IMR-90 (cell line): ENCODE results near the gene DPH7. TPM values are rescaled to one million over a fixed set of nuclear protein-coding genes. Genes with fewer than 3 reads are reported as not detected.
"Not testable (repeated sequence)": the region's sequence is repeated elsewhere in the genome, so short reads cannot be mapped to it uniquely, and the experiment has no call there.

Source experiments
- ATAC-seq: fragments of 200-7000 bp; cut with Tn5 transposase; 2 replicates; pipeline ENCODE4 v1.9.1; 2020; ENCODE audit warnings: low read depth, mild to moderate bottlenecking, moderate library complexity
- BruUV-seq: library from RNA; stranded (reverse); fragments of 400-500 nt; replicated peaks from 2 replicates; lab custom pipeline; 2021; lab: Mats Ljungman, UMichigan
- CTCF ChIA-PET: fragments of 300-600 bp; formaldehyde crosslinking; extraction: SDS; loops from one replicate; lab custom pipeline; 2021; ENCODE audit warnings: antibody characterized with exemption; lab: Yijun Ruan, JAX
- POLR2A ChIA-PET: fragments of 300-600 bp; sonication (Branson Sonifier 250); formaldehyde crosslinking; loops from one replicate; lab custom pipeline; 2022; ENCODE audit warnings: antibody characterized with exemption; ENCODE audit not compliant: unreplicated experiment; lab: Charles Lee
- DNase-seq: peaks from one replicate; pipeline ENCODE4 v3.0.0; 2013
- H2AFZ ChIP-seq: replicated peaks from 2 replicates; pipeline ENCODE3; 2013; ENCODE audit warnings: low read length, mild to moderate bottlenecking; ENCODE audit not compliant: poor library complexity
- H2AK5ac ChIP-seq: 2 replicates; pipeline ENCODE4 v1.6.1; 2013; ENCODE audit warnings: low read depth, low read length, inconsistent platforms
- H2AK9ac ChIP-seq: replicated peaks from 2 replicates; pipeline ENCODE3; 2013; ENCODE audit warnings: mild to moderate bottlenecking, low read depth, low read length, moderate library complexity; ENCODE audit not compliant: poor library complexity
- H2BK120ac ChIP-seq: 2 replicates; pipeline ENCODE4 v1.6.1; 2013; ENCODE audit warnings: low read depth, low read length, inconsistent platforms
- H2BK15ac ChIP-seq: 3 replicates; pipeline ENCODE4 v1.6.1; 2013; ENCODE audit warnings: low read depth, low read length, inconsistent platforms
- H2BK20ac ChIP-seq: 2 replicates; pipeline ENCODE4 v1.6.1; 2013; ENCODE audit warnings: low read depth, mild to moderate bottlenecking, inconsistent platforms, low read length, moderate library complexity
- H2BK5ac ChIP-seq: 2 replicates; pipeline ENCODE4 v1.6.1; 2013; ENCODE audit warnings: mild to moderate bottlenecking, low read depth, low read length, inconsistent platforms; ENCODE audit not compliant: poor library complexity, severe bottlenecking
- H3K14ac ChIP-seq: replicated peaks from 2 replicates; pipeline ENCODE4 v1.6.1; 2013; ENCODE audit warnings: low read depth, low read length, inconsistent platforms
- H3K18ac ChIP-seq: 2 replicates; pipeline ENCODE4 v1.6.1; 2013; ENCODE audit warnings: low read depth, low read length, control low read depth
- H3K23ac ChIP-seq: 2 replicates; pipeline ENCODE4 v1.6.1; 2013; ENCODE audit warnings: low read depth, low read length, inconsistent platforms
- H3K27ac ChIP-seq: 2 replicates; pipeline ENCODE4 v1.5.1; 2013; ENCODE audit warnings: mild to moderate bottlenecking, control low read depth, low read length; ENCODE audit not compliant: insufficient read depth
- H3K27me3 ChIP-seq: 2 replicates; pipeline ENCODE4 v1.6.1; 2013; ENCODE audit warnings: low read length; ENCODE audit not compliant: control insufficient read depth, insufficient read depth
- H3K36me3 ChIP-seq: 2 replicates; pipeline ENCODE4 v1.6.1; 2013; ENCODE audit warnings: low read length, mixed read lengths; ENCODE audit not compliant: control insufficient read depth, insufficient read depth
- H3K4ac ChIP-seq: 2 replicates; pipeline ENCODE4 v1.6.1; 2013; ENCODE audit warnings: low read depth, low read length, inconsistent platforms
- H3K4me1 ChIP-seq: 2 replicates; pipeline ENCODE4 v1.6.1; 2013; ENCODE audit warnings: low read length, mixed read lengths; ENCODE audit not compliant: control insufficient read depth, insufficient read depth
- H3K4me2 ChIP-seq: 2 replicates; pipeline ENCODE4 v1.6.1; 2013; ENCODE audit warnings: low read depth, mild to moderate bottlenecking, control low read depth, low read length, moderate library complexity
- H3K4me3 ChIP-seq: 2 replicates; pipeline ENCODE4 v1.5.1; 2013; ENCODE audit warnings: low read depth, mild to moderate bottlenecking, control low read depth, low read length, moderate library complexity; ENCODE audit not compliant: insufficient read depth
- H3K56ac ChIP-seq: 2 replicates; pipeline ENCODE4 v1.6.1; 2013; ENCODE audit warnings: low read length, inconsistent platforms; ENCODE audit not compliant: insufficient read depth; ENCODE audit errors: extremely low read depth
- H3K79me1 ChIP-seq, 2 experiments: 2 replicates each; pipeline ENCODE4 v1.6.1; 2013; ENCODE audit warnings: low read length in 2 of 2, inconsistent platforms in 1 of 2, low read depth in 1 of 2
- H3K9ac ChIP-seq: 2 replicates; pipeline ENCODE4 v1.6.1; 2013; ENCODE audit warnings: low read depth, low read length, control low read depth
- H3K9me1 ChIP-seq: 2 replicates; pipeline ENCODE4 v1.6.1; 2013; ENCODE audit warnings: low read length, inconsistent platforms; ENCODE audit not compliant: insufficient read depth
- H3K9me3 ChIP-seq: 2 replicates; pipeline ENCODE4 v1.6.1; 2013; ENCODE audit warnings: low read length; ENCODE audit not compliant: control insufficient read depth, insufficient read depth
- H4K20me1 ChIP-seq: 2 replicates; pipeline ENCODE4 v1.6.1; 2013; ENCODE audit warnings: low read length, inconsistent platforms; ENCODE audit not compliant: insufficient read depth
- H4K5ac ChIP-seq: 2 replicates; pipeline ENCODE4 v1.6.1; 2013; ENCODE audit warnings: mild to moderate bottlenecking, low read depth, low read length, control low read depth
- H4K8ac ChIP-seq, 2 experiments: 2 replicates each; pipeline ENCODE4 v1.6.1; 2013; ENCODE audit warnings: low read depth in 2 of 2, low read length in 2 of 2, control low read depth in 1 of 2, inconsistent platforms in 1 of 2
- H4K91ac ChIP-seq: 2 replicates; pipeline ENCODE4 v1.6.1; 2013; ENCODE audit warnings: low read depth, low read length, inconsistent platforms; ENCODE audit not compliant: insufficient read depth
- WGBS, 2 experiments: methylation state at CpG; one replicate each; pipeline versions ENCODE4 v1.1.5 to v1.1.7; 2013; ENCODE audit warnings: missing lambda C conversion rate in 2 of 2; ENCODE audit not compliant: insufficient read length in 1 of 2; ENCODE audit errors: extremely low coverage in 2 of 2; 5-methylcytosine and 5-hydroxymethylcytosine counted together
- dilution Hi-C: fragments of 300-500 bp; cut with HindIII; formaldehyde crosslinking; loops from one replicate; pipeline ENCODE4 v1.14.3; 2018; ENCODE audit warnings: low sequenced_read_pairs; ENCODE audit not compliant: unreplicated experiment
- in situ Hi-C: fragments of 300-500 bp; cut with MboI; formaldehyde crosslinking; loops from 3 replicates; pipeline ENCODE4 v1.14.3; 2019; ENCODE audit warnings: low sequenced_read_pairs, inconsistent platforms, mixed read lengths
- intact Hi-C: fragments of 100-400 bp; cut with micrococcal nuclease; formaldehyde crosslinking; loops from 2 replicates; pipeline ENCODE4 v1.10.0; 2022
- polyA plus RNA-seq, 3 experiments: library from polyadenylated mRNA; depleted of rRNA; stranded (reverse); fragments of >200 nt; gene quantifications; 2 replicates each; pipeline ENCODE4 v1.2.3, GENCODE V29; 2012; ENCODE audit warnings: low replicate concordance in 1 of 3
- total RNA-seq: library from RNA; depleted of rRNA; stranded (reverse); fragments of >200 nt; gene quantifications from 2 replicates; pipeline ENCODE4 v1.2.3, GENCODE V29; 2012

DPH7 gene
- total and polyA plus RNA-seq, 2 of the 4 experiments (the other 2 are of a cell fraction): 12.5 to 33.7 TPM

DNA sequence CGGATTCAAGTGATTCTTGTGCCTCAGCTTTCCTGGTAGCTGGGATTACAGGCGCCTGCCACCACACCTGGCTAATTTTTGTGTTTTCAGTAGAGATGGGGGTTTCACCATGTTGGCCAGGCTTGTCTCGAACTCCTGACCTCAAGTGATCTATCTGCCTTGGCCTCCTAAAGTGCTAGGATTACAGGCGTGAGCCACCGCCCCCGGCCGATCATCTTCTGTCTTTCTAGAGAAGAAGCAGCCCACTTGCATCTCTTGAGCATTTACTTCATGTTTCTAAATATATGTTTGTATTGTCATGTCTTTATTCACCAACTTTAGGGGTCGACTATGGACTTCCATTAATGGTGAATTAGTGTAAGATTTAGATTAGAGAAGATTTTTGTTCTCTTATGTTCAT lies 43.5 kb upstream of the DPH7 start:
- H3K36me3 ChIP-seq, dilution Hi-C loops, H2AFZ ChIP-seq, H2BK15ac ChIP-seq, H3K27ac ChIP-seq, POLR2A ChIA-PET, H4K91ac ChIP-seq, H3K9me3 ChIP-seq, intact Hi-C loops, CTCF ChIA-PET, H2BK120ac ChIP-seq, H3K4me3 ChIP-seq, DNase-seq, H3K4ac ChIP-seq, H3K23ac ChIP-seq, H3K4me2 ChIP-seq, H2AK5ac ChIP-seq, H2BK5ac ChIP-seq, H3K27me3 ChIP-seq, H2BK20ac ChIP-seq, H3K9ac ChIP-seq, BruUV-seq, H4K8ac ChIP-seq, H3K56ac ChIP-seq, H2AK9ac ChIP-seq, H4K5ac ChIP-seq, H3K18ac ChIP-seq, in situ Hi-C loops, H3K14ac ChIP-seq, ATAC-seq: not testable (repeated sequence)
- peaks cover 11% of the 10 kb centered on the region for H3K4me1 ChIP-seq
- peaks cover 14% of the 10 kb centered on the region for H3K9me1 ChIP-seq
- 92% methylated on average over 2 of the region's 8 CpGs; no CpG with 5 or more reads in 1 of the 2 experiments for WGBS, 2 experiments
- H4K20me1 ChIP-seq: peaks cover 74% of the 10 kb centered on the region
- peaks cover 19 to 71% of the 10 kb centered on the region in 2 experiments for H3K79me1 ChIP-seq
